Mesothelial cell of epicardium (in vitro differentiated cells): ENCODE results near the gene KCTD19. TPM values are rescaled to one million over a fixed set of nuclear protein-coding genes. Genes with fewer than 3 reads are reported as not detected.

Source experiments
- DNase-seq, 2 experiments: peaks; one replicate each; pipeline ENCODE4 v3.0.0; 2021; ENCODE audit warnings: low spot score in 2 of 2; ENCODE audit not compliant: unreplicated experiment in 2 of 2
- H3K27ac Mint-ChIP-seq: 2 replicates; pipeline ENCODE4 v1.8.0; 2021; ENCODE audit warnings: mixed read lengths
- H3K27me3 Mint-ChIP-seq: 2 replicates; pipeline ENCODE4 v1.8.0; 2021; ENCODE audit warnings: low read depth, mixed read lengths
- H3K36me3 Mint-ChIP-seq: 2 replicates; pipeline ENCODE4 v1.8.0; 2021; ENCODE audit warnings: mixed read lengths
- H3K4me1 Mint-ChIP-seq: 2 replicates; pipeline ENCODE4 v1.8.0; 2021; ENCODE audit warnings: mixed read lengths
- H3K4me3 Mint-ChIP-seq: 2 replicates; pipeline ENCODE4 v1.8.0; 2021; ENCODE audit warnings: mild to moderate bottlenecking, moderate library complexity, mixed read lengths
- H3K9me3 Mint-ChIP-seq: 2 replicates; pipeline ENCODE4 v1.8.0; 2021; ENCODE audit warnings: mixed read lengths
- CTCF ChIP-seq: fragments of 200-600 bp; sonication (generic); IDR thresholded peaks from one replicate; pipeline ENCODE4 v1.5.0; 2021; ENCODE audit warnings: antibody characterized with exemption; ENCODE audit not compliant: unreplicated experiment
- total RNA-seq: library from RNA; stranded (reverse); gene quantifications from 3 replicates; pipeline ENCODE4 v1.2.1, GENCODE V29; 2021

The KCTD19 gene
- total RNA-seq, 1 donor from 2014 or later: 1.1 TPM

DNA sequence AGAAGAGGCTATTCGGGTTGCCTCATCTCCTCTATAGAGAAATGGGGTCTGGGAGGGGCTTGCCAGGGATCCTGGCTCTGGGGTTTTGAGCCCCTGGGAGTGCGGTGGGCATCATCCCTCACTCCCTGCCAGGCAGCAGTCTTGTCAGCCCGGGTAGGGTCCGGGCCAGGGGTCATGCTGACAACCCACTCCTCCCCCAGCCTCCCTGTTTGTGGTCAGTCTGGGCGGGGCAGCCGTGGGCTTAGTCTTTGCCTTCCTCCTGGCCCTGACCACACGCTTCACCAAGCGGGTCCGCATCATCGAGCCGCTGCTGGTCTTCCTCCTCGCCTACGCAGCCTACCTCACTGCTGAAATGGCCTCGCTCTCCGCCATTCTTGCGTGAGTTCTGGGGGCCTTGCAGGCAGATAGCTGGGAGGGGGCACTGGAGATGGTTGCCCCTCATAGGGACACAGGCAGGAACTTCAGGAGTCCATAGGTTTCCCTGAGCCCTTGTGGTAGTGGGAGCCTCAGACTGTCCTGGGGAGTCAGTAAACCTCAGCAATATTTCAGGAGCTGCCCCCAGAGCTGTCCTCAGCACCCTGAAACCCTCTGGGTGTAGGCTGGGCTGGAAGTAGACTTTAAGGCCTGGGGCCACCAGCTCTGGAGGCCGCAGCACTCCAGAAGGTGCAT, 70.9 kb downstream of the KCTD19 start:
- no peak for TF ChIP-seq CTCF
- DNase-seq: no peak
- H3K27me3 Mint-ChIP-seq: peaks cover 25% of the 10 kb centered on the region
- no peaks in the 10 kb centered on the region for H3K9me3 Mint-ChIP-seq
- no peak overlapping the region for H3K27ac Mint-ChIP-seq
- H3K4me3 Mint-ChIP-seq: no peak overlapping the region
- H3K36me3 Mint-ChIP-seq: no peaks in the 10 kb centered on the region
- no peaks in the 10 kb centered on the region for H3K4me1 Mint-ChIP-seq

DNA sequence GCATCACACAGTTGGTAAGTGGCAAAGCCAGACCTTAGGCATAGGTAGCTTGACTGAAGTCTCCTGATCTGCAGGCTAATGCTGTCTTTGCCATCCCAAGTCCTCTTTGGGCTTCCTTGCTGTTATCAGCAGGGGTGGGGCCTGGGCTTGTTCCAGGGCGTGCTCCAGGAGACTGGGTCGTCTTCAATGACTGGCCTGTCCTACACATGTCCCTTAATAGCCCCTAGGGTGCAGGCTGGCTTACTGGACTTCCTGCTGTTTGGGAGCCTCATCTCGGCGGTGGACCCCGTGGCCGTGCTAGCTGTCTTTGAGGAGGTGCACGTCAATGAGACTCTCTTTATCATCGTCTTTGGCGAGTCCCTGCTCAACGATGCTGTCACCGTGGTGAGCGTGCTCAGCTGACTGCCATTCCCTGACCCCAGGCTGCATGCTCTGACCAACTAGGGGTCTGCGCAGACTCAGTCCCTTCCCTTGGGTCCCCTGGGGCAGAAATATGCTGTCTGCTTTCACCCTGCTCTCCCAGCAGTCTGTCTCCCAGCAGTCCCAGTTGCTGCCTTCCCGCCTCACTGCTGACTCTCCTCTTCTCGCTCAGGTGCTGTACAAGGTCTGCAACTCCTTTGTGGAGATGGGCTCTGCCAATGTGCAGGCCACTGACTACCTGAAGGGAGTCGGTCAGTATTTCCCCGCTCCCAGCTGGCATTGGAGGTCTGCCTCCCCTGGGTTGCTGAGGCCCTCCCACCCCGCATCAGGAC, 71.6 kb downstream of the KCTD19 start:
- no peak overlapping the region for H3K27ac Mint-ChIP-seq
- DNase-seq: no peak
- no peak for TF ChIP-seq CTCF
- H3K9me3 Mint-ChIP-seq: no peaks in the 10 kb centered on the region
- no peaks in the 10 kb centered on the region for H3K36me3 Mint-ChIP-seq
- H3K27me3 Mint-ChIP-seq: peaks cover 32% of the 10 kb centered on the region
- peaks cover under 1% of the 10 kb centered on the region for H3K4me1 Mint-ChIP-seq
- H3K4me3 Mint-ChIP-seq: no peak overlapping the region

DNA sequence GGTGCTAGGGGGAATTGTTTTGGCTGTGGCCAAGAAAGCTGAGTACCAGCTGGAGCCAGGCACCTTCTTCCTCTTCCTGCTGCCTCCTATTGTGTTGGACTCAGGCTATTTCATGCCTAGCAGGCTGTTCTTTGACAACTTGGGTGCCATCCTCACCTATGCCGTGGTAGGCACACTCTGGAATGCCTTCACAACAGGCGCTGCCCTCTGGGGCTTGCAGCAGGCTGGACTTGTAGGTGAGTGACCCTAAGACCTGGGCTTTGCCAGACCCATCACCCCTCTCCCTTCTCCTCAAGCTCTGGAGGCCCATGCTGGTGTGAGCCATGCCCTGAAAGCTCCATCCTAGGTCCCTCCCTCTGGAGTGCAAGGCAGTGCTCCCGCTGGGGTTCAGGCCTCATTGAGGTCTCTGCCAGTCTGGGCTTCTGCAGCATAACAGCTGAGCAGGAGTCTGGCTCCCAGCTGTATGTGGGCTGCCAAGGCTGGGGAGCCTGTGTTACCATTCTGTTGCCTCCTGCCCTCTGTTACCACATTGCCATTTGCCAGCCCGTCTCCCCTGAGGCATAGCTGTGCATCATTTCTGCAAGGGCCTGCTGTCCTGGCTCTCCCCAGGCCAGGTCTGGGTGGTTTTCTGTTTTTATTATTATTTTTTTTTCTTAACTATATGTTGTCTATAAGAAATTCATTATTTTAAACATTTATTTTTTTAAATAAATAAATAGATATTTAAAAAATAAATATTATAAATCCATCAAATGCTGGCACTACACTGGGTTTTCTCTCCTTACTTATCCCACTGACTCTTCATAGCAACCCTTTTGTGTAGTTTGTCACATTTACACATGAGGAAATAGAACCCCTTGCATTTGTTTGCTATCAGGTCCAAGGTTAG, 73.7 kb downstream of the KCTD19 start:
- DNase-seq: no peak
- Mint-ChIP-seq H3K36me3 (no peaks in the 10 kb centered on the region), H3K27ac (no peak overlapping the region), H3K4me3 (no peak overlapping the region), H3K9me3 (no peaks in the 10 kb centered on the region), H3K4me1 (peaks cover 17% of the 10 kb centered on the region), H3K27me3 (peaks cover 50% of the 10 kb centered on the region)
- TF ChIP-seq CTCF: no peak

DNA sequence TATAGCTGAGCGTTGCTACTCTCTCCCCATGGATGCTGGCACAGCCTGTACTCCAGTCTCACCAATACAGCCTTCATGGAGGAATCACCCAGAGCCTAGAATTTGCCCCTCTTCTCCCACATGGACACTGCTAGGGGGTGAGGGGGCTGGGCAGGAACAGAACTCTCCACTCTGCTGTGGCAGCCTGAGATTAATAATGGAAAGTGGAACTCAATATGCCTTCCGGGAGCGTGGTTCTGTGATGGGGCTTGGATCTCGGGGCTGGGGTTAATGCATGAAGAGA, 76.6 kb downstream of the KCTD19 start:
- Mint-ChIP-seq H3K27me3 (peaks cover 48% of the 10 kb centered on the region), H3K9me3 (no peaks in the 10 kb centered on the region), H3K4me3 (peak overlapping the region; percentile 66), H3K4me1 (peaks cover 24% of the 10 kb centered on the region), H3K27ac (no peak overlapping the region), H3K36me3 (no peaks in the 10 kb centered on the region)
- TF ChIP-seq CTCF: no peak
- no peak for DNase-seq

DNA sequence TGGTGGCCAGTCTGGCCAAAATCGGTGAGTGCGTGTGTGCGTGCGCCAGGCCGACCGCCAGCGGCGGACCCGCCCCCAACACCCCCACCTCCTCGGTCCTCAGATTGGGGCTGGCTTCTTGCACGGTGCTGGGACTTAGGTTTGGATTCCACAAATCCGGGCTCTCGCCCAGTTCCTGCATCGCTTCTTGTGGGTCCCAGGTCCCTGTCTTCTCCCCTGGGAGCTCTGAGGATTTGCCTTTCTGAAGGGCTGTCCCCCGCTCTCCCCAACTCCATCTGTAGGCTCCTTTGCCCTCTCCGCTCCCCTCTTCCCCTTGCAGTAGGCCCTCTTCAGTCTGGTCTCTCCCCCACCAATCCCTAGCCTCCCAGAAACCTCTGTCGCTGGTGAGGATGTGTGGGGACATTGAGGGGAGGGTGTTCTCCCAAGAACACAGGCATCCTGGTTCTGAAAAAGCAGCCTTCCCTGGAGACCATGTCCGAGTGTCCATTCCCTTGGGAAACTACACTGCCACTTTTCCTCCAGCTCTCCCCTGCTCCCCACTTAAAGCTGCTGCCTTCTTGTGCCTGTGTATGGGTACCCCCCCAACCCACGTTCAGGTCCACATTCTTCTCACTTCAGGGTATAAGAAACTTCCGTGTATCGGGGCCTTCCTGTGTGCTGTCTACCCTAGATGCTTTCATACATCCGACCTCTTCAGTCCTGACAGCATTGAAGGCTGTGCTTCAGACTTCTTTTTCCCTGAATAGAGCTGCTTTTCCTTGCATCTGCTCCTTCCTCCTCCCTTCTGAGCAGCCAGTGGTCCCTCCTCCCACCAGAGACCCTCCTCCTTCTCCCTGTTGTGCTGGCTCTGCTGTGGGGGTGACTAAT, 77.1 kb downstream of the KCTD19 start:
- no peaks in the 10 kb centered on the region for H3K9me3 Mint-ChIP-seq
- TF ChIP-seq CTCF: no peak
- H3K36me3 Mint-ChIP-seq: no peaks in the 10 kb centered on the region
- H3K27me3 Mint-ChIP-seq: peaks cover 48% of the 10 kb centered on the region
- H3K4me3 Mint-ChIP-seq: peak overlapping the region; percentile 66
- no peak for DNase-seq
- peaks cover 25% of the 10 kb centered on the region for H3K4me1 Mint-ChIP-seq
- H3K27ac Mint-ChIP-seq: no peak overlapping the region
